ENCODE results near the gene CYTH1. TPM values are rescaled to one million over a fixed set of nuclear protein-coding genes. Genes with fewer than 3 reads are reported as not detected.

CYTH1 gene
- total and polyA plus RNA-seq, 10 donors = 66.9 to 169 (median 131) TPM

- peaks cover 2 to 97% (median 67%) of the 10 kb centered on the region in 6 donors for H3K36me3 ChIP-seq
- peaks cover 7 to 75% (median 43%) of the 10 kb centered on the region in 6 donors for H3K4me1 ChIP-seq
- peak; percentile 88 for DNase-seq
- peak overlapping the region in 1 of 8 donors; percentile 53 for H3K4me3 ChIP-seq
- intact Hi-C loops (cut with DNase I; ENCODE audit: low total_unique reads) = no loop called here
- H3K9me3 ChIP-seq = no peaks in the 10 kb centered on the region
- no peaks in the 10 kb centered on the region for H3K27me3 ChIP-seq (replicated peaks in 1 of 7)
- TF ChIP-seq POLR2A (IDR thresholded peaks at IDR 0.05) = no peak
- TF ChIP-seq POLR2AphosphoS5 (IDR thresholded peaks at IDR 0.05) = peak in 1 of 3 donors; percentile 58
- no peak for TF ChIP-seq CTCF (IDR thresholded peaks at IDR 0.05 in 8 of 11, conservative IDR thresholded peaks at IDR 0.05 in 3 of 11)
- H3K27ac ChIP-seq = peak overlapping the region in 4 of 8 donors; percentile 7 to 68 (median 38)
- WGBS, 5 donors = 42 to 69% (median 48%) methylated on average over 21 of the region's 21 CpGs
These were observed 21.2 kb upstream of the CYTH1 start for GRCh38 chr17:78803186-78803845.

- Histone ChIP-seq H3K27me3 (replicated peaks in 1 of 7) (no peaks in the 10 kb centered on the region), H3K36me3 (peaks cover 2 to 97% (median 66%) of the 10 kb centered on the region in 6 donors), H3K4me3 (no peak overlapping the region), H3K27ac (no peak overlapping the region), H3K9me3 (no peaks in the 10 kb centered on the region), H3K4me1 (peaks cover 7 to 75% (median 43%) of the 10 kb centered on the region in 6 donors)
- DNase-seq = no peak
- TF ChIP-seq CTCF (IDR thresholded peaks at IDR 0.05 in 8 of 11, conservative IDR thresholded peaks at IDR 0.05 in 3 of 11) (no peak), POLR2AphosphoS5 (IDR thresholded peaks at IDR 0.05) (peak in 2 of 3 donors; percentile 12 to 28), POLR2A (IDR thresholded peaks at IDR 0.05) (no peak)
- intact Hi-C loops (cut with DNase I; ENCODE audit: low total_unique reads) = no loop called here
- 93 to 97% (median 96%) methylated on average over 14 of the region's 14 CpGs for WGBS, 5 donors
These were observed 20.4 kb upstream of the CYTH1 start for GRCh38 chr17:78802459-78802858.

GRCh38 chr17:78802008-78802407 lies 19.9 kb upstream of the CYTH1 start:
- no peaks in the 10 kb centered on the region for H3K27me3 ChIP-seq (replicated peaks in 1 of 7)
- 90 to 97% (median 94%) methylated on average over 23 to 30 of the region's 30 CpGs for WGBS, 5 donors
- DNase-seq = no peak
- peaks cover 7 to 75% (median 44%) of the 10 kb centered on the region in 6 donors for H3K4me1 ChIP-seq
- TF ChIP-seq POLR2AphosphoS5 (IDR thresholded peaks at IDR 0.05) = no peak
- TF ChIP-seq CTCF (IDR thresholded peaks at IDR 0.05 in 8 of 11, conservative IDR thresholded peaks at IDR 0.05 in 3 of 11) = no peak
- no peak for TF ChIP-seq POLR2A (IDR thresholded peaks at IDR 0.05)
- no peaks in the 10 kb centered on the region for H3K9me3 ChIP-seq
- no peak overlapping the region for H3K4me3 ChIP-seq
- H3K27ac ChIP-seq = no peak overlapping the region
- peaks cover 2 to 97% (median 66%) of the 10 kb centered on the region in 6 donors for H3K36me3 ChIP-seq
- intact Hi-C loops (cut with DNase I; ENCODE audit: low total_unique reads) = no loop called here

- H3K4me3 ChIP-seq = no peak overlapping the region
- WGBS, 5 donors = 89 to 96% (median 91%) methylated on average over 18 of the region's 18 CpGs
- intact Hi-C loops (cut with DNase I; ENCODE audit: low total_unique reads) = no loop called here
- no peak overlapping the region for H3K27ac ChIP-seq
- DNase-seq = no peak
- peaks cover 5 to 97% (median 66%) of the 10 kb centered on the region in 6 donors for H3K36me3 ChIP-seq
- TF ChIP-seq CTCF (IDR thresholded peaks at IDR 0.05 in 8 of 11, conservative IDR thresholded peaks at IDR 0.05 in 3 of 11) = no peak
- TF ChIP-seq POLR2AphosphoS5 (IDR thresholded peaks at IDR 0.05) = peak in 1 of 3 donors; percentile 7
- no peaks in the 10 kb centered on the region for H3K27me3 ChIP-seq (replicated peaks in 1 of 7)
- no peaks in the 10 kb centered on the region for H3K9me3 ChIP-seq
- H3K4me1 ChIP-seq = peaks cover 7 to 65% (median 34%) of the 10 kb centered on the region in 6 donors
These were observed 18.3 kb upstream of the CYTH1 start for GRCh38 chr17:78800132-78800931.

Data from spleen (tissue), 11 donors.